Iris pigment epithelial cell (primary cell): ENCODE measurements around the gene LINGO3.
A peak's percentile ranks its signal among the peaks of the same experiment; 100 is the strongest.
"Not testable (repeated sequence)": the region's sequence is repeated elsewhere in the genome, so short reads cannot be mapped to it uniquely, and the experiment has no call there.

Experiments used
- DNase-seq: peaks from one replicate; pipeline ENCODE4 v3.0.0-alpha.2; 2011; ENCODE audit warnings: low read depth

Gene LINGO3

DNA sequence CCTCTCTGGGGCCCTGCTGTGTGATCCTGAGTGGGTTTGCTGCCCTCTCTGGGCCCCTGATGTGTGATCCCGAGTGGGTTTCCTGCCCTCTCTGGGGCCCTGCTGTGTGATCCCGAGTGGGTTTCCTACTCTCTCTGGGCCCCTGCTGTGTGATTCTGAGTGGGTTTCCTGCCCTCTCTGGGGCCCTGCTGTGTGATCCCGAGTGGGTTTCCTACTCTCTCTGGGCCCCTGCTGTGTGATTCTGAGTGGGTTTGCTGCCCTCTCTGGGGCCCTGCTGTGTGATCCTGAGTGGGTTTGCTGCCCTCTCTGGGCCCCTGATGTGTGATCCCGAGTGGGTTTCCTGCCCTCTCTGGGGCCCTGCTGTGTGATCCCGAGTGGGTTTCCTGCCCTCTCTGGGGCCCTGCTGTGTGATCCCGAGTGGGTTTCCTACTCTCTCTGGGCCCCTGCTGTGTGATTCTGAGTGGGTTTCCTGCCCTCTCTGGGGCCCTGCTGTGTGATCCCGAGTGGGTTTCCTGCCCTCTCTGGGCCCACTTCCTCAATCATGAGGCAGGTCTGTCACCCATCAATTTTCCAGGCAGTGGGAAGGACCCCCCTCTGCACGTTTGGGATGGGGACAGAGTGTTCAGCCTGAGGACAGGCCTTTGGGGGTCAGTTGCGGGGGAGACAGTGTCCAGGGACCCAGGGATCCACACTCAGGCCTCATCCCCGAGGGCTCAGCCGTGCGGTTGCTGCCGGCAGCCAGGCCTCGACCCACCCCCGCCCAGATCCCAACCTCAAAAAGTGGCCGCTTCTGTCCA, 26.5 kb downstream of the LINGO3 start:
- DNase-seq: not testable (repeated sequence)

DNA sequence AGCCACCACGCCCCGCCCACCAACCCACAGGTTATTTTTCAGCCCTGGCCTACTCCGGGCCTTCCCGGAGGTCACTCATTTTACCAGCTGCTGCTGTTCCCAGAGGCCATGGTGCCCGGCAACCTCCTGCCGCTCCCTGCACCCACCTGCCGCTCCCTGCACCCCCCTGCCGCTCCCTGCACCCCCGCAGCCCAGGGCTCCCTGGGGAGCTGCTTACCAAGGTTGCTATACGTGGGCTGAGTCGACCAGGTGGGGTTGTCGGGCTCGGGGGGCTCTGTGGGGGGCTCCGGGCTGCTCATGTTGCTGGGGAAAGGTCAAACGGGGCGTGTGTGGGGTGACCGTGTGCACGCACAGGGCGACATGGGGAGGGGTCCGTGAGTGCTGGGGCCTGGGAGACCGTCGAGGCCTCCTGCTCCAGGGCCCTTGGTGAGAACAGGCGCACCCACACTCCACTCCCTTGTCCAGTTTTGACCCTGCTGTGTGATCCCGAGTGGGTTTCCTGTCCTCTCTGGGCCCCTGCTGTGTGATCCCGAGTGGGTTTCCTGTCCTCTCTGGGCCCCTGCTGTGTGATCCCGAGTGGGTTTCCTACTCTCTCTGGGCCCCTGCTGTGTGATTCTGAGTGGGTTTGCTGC, 27.2 kb downstream of the LINGO3 start:
- no peak for DNase-seq

DNA sequence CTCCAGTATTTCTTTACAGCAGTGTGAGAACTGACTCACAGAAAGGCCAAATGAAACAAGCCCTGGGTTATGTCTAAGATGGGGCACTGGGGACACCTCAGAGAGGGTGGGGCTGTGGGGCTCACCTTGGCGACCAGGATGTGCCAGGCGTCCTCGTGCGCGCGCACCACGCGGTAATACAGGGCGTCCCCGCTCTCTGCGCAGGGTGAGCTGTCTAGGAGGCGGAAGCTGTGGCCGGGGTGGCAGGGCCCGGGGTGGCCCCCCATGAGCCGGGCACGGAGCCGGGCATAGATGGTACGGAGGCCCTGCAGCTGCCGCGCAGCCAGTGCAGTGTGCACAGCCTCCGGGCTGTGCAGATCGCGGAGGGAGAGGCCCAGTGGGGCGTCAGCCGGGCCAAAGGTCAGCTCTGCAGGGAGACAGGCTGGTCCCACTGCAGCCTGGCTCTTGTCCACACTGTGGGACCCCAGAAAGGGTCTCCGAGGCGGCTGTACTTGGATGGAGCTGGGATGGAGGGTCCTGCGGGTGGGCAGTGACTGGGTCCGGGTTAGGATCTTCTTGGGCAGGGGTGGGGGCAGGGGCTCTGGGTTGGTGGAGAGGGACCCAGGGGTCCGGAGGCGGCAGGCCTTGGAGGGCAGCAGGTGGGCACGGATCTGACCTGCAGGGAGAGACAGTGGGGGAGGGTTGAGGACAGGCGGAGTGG, 29.3 kb downstream of the LINGO3 start:
- DNase-seq: no peak

DNA sequence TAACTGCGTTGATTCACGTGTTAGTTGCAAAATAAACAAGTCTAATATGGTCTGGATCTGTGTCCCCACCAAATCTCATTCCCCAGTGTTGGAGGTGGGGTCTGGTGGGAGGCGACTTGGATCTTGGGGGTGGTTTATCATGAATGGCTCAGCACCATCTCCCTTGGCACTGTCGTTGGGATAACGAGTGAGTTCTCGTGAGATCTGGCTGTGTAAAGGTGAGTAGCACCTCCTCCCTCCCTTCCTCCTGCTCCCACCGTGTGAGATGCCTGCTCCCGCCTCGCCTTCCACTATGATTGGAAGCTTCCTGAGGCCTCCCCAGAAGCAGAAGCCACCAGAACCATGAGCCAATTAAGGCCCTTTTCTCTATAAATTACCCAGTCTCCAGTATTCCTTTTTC, 30.8 kb downstream of the LINGO3 start:
- no peak for DNase-seq

DNA sequence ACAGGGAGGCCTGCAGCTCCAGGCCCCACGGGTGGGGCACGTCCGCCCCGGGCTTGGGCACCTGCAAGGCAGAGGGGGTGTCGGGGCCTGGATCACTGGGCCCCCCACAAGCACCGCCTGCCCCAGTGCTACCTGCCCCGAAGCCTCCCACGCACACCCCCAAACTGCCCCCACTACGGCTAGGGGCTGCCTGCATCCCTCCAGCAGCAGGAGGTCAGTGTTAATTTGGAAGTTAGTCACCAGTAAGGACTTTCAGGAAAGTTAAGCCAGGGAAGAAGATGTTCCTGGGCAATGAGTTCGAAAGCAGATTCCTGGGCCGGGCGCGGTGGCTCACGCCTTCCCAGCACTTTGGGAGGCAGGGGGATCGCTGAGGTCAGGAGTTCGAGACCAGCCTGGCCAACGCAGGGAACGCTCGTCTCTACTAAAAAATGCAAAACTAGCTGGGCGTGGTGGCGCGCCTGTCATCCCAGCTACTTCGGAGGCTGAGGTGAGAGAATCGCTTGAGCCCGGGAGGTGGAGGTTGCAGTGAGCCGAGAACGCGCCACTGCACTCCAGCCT, 31.4 kb downstream of the LINGO3 start:
- DNase-seq: no peak

DNA sequence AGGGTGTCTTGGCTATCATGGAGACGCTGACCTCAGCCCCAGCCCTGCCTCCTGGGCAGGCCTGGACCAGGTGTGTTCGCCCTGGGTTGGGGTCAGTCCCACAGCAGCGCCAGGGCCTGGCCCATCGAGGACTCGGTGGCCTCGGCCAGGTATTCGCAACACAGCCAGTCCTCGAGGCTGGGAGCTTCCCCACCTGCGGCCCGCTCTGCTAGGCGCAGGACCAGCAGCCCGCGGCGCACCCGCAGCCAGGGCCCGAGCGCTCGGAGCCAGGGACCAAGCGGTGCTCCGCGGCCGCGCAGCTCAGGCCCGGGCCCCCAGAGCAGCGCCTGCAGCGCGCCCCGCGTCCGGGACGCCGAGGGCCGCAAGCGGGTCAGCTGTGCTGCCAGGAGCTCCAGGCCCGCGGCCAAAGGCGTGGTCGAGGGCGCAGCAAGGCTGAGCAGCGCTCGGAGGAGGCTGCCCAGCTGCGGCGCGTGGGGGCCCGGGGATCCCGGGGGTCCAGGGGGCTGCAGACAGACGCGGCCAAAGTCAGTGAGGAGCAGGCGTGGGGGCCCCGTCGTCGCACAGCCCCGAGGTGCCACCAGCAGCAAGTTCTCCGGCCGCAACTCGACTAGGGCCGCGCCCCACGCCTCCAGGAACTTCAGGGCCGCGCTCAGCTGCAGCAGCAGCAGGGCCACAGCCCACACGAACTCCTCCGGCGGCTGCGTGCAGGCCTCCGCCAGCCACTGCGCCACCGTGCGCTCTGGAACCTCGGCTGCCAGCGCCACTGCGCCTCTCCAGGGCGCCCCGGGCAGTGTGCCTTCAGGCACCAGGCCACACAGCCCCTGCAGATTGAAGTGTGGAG, 32.1 kb downstream of the LINGO3 start:
- no peak for DNase-seq

DNA sequence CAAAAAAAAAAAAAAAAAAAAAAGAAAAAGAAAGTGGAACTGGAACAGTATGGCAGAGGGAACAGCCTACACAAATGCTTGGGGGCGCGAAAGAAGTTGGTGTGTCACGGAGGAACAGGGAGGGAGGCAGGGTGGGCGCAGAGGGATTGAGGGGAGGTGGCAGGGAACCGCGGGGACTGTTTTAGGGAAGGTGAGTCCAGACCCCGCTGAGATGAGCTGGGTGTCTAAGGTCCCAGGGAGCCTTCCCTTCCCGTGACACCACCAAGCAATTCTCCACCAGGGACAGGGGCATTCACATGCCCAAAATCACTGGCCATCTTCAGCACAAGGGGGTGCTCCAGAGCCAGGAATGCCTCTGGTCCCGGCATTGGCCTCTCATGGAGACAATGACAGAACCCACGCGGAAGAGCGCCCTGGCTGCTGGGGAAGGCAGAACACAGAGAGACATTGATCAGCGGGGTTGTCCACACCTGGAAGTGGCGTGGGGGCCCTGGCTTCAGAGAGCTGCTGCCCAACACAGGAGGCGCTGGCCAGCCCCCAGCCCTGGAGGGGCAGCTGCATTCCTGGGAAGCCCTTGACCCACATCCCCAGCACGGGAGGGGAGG, 32.9 kb downstream of the LINGO3 start:
- DNase-seq: peak; percentile 59

DNA sequence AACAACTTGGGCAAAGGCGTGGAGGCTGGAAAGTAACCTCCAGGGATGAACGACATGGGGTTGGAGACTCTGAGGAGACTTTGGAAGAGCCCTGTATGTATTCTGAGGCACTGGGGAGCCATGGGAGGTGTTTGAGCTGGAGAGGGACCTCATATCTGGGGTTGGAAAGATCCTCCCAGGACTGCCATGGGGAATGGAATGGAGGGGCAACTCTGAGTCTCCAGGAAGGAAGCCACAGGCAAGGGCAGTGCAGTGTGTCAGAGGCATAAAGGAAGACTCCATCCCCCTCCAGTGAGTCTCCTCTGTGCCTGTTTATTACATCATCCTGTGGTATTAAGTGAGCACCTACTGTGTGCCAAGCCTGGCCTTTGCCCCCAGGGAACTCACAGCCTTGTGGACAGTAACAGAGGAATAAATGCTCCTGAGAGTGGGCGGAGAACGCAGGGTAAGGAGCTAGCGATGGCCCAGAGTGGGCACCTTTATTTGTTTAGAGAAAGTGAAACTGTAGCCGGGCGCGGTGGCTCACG, 33.7 kb downstream of the LINGO3 start:
- no peak for DNase-seq

DNA sequence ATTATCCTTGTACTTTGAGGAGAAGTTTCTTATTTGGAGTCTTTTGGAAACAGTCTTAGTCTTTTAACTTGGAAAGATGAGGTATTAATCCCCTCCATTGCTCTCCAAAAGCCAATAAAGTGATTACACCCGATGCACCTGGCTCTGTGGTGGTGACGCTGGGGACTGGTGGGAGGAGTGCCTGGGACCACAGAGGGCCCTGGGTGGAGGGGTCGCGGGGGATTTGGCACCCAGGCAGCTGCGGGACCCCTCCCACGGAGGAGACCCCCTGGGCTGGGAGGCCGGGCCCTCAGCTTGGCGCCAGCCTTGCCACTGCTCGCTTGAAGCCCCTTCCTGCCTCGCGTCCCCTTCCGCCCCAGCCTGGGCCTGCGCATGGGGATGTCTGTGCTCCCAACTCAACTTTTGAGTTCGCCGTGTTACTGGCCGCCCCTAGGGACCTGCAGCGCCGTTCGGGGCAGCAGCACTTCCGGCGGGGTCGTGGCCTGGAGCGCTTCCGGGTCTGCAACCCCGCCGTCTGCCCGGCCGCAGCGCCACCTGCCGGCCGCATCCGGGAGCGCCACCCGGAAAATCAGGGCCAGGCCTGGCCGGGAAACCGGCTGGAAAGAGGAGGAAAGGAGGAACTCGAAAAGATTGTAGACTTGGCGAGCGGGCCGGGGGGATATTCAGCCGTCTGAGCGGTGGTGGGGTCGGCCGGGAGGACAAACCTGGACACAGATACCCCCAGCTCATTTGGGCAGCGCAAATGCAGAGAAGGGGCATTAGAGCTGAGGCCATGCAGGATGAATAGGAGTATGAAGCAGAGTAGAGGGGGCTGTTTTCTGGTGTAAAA, 34.4 kb downstream of the LINGO3 start:
- peak; percentile 49 for DNase-seq

DNA sequence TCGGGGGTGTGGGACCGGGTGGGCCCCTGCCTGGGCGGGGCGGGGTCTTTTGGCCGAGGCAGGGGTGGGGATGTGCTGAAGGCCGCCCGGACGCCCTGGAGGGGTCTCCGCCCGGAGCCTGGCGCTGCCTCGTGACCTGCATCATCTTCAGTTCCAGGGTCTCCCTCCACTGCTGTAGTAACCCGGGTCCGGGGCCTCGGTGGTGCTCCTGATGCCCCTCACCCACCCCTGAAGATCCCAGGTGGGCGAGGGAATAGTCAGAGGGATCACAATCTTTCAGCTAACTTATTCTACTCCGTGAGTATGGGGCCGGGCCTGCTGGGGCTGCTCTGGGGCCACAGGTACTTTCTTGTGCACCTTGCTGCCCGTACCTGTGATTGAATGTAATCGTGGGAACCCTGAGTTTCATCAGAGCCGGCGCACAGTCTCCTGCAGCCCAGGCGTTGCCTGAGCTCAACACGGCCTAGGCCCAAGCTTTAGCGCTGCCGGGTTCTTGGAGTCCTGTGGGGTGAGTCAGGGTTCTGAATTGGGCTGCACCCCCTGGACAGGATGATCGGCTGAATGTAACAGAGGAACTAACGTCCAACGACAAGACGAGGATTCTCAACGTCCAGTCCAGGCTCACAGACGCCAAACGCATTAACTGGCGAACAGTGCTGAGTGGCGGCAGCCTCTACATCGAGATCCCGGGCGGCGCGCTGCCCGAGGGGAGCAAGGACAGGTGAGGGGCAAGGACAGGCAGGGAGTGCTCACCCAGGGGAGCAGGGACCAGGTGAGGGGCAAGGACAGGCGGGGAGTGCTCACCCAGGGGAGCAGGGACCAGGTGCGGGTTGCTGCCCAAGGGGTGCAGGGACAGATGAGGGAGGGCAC, 36.5 kb downstream of the LINGO3 start:
- DNase-seq: peak; percentile 93

DNA sequence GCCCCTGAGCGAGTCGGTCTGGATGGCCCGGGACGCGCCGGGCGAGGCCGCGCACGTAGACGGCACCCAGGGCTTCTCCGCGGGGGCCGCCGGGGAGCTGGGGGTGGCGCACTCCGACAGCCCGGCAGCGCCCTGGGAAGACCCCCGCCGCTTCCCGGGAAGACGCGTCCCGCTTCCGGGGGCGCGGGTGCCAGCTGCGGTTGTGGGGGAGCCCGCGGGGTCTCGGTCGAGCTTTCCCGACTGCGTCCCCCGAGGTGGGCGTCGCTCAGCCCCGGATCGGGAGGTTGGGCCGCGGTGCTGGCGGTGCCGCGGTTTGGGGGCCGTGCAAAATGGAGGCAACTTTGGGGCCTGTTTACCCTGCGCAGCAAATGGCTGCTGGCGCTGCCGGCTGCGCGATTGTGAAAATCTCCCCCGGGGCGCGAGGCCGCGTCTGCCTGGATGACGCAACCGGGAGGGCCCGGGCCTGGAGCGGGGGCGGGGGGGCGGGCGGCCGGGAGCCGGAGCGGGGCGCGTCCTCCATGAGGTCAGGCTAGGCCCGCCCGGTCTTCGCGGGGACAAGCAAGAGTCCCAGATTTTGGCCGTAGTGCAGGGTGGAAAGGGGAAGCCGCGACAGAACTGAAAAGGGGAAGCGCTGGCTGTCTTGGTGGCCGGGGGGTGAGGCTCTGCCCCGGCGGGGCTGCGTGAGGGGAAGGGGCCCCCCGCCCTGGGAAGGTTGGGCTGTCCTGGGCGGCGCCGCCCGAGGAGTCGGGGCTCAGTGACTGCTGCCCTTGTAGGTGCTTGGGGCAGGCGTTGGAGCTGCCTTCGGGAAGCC, 37.3 kb downstream of the LINGO3 start:
- peak; percentile 89 for DNase-seq

DNA sequence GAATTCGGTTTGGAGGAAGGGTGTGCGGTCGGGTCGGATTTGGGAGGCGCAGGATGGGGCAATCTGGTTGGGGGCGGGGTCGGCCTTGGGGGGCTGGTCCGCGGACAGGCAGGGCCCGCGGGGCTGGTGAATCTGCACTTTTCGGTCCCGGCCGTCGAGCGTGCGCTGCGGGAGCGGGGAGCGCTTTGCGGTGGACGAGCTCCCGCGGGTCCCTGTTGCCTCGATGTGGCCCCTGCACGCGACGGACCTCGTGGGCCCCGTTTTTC, 37.9 kb downstream of the LINGO3 start:
- DNase-seq: no peak

DNA sequence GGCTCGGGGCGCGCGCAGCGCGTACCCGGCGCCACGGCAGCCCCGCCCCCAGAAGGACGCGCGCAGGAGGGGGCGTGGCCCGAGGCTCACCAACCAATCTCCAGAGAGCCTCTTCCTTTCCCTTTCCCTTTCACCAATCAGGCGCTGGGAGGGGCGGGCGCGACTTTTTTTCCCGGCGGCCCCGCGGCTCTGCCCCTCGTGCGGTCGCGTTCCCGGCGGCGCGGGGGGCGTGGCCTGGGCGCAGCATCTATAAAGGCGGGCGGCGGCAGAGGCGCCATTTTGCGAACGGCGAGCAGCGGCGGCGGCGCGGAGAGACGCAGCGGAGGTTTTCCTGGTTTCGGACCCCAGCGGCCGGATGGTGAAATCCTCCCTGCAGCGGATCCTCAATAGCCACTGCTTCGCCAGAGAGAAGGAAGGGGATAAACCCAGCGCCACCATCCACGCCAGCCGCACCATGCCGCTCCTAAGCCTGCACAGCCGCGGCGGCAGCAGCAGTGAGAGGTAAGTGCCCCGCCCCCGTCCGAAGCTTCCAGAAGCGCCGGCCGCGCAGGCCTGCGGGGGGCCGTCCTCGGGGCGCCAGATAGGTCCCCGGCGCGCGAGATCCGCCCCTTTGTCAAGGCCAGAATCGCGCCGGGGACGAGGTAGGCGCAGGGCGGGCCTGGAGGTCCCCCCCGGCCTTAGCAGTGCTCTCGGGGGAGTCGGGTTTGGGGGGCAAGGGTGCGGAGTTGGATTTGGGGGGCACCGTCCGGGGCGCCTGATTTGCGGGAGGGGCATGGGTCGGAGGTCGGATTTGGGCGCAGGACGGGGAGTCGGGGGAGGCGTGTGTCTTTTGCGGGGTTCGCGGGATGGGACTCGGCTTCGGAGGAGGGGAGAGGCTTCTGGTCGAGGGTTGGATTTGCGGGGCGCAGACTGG, 38.5 kb downstream of the LINGO3 start:
- DNase-seq: peak; percentile 95

DNA sequence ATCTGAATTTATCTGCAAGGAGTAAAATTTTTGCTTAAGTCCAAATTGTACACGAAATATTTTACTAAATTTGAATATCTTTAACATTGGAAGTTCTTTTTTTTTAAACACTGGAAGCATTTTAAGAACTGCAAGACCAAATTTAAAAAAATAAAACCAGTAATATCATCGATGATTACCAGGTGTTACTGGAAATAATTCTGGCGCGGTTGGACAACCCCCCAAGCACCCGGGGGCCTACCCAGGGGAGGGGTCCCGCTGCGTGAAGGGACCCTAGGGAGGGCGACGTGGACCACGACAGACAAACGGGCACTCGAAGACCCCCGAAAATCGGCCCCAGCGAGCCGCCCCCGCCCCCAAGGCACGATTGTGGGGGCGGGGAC, 39.1 kb downstream of the LINGO3 start:
- no peak for DNase-seq

DNA sequence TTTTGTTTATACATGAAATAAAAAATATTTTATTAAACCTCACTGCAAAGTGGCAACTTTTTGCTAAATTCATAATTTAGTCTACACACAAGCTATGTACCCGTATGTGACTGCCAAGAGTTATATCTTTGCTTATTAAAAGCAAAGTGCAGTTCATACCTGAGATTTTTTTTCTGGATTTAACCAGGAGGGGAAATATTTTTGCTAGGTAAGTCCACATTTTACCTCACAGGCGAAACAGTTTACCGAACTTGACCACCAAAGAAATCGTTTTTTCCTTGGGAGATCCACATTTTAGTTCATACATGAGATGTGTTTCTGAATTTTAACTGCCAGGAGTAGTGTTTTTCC, 39.5 kb downstream of the LINGO3 start:
- no peak for DNase-seq

DNA sequence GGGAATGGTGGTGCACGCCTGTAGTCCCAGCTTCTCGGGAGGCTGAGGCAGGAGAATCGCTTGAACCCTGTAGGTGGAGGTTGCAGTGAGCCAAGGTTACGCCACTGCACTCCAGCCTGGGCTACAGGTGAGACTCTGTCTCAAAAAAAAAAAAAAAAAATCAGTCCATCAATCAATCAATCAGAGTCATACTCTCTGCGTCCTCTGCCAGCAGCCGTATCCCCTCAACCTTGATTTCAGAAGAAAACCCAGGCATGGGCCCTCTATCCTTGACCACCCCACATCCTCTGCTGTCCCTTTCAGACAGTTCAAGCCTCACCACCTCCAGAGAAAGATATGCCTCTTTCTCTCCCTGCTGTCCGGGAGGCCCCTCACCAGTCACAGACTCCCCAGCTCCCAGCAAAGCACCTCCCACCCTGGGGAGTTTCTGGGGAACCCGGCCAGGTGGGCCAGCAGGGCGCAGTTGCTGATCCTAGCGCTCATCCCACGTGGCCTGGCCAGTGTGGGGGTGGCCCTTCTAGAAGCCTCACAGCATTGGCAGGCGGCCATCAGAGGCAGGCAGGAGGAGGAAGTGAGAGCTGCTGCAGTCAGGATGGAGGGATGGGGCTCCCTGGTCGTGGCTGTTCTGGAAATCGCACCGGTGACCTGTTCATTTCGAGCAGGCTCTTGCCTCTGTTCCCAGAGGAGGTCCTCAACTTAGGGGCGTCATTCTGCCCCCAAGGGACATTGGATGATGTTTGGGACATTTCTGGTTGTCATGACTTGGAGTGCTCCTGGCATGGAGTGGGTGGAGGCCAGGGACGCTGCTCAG, 41.6 kb downstream of the LINGO3 start:
- DNase-seq: peak; percentile 84
